Naive thymus-derived CD4-positive, alpha-beta T cell (primary cell): ENCODE measurements around the gene LOXL1. TPM values are rescaled to one million over a fixed set of nuclear protein-coding genes. Genes with fewer than 3 reads are reported as not detected.

ENCODE experiments used
- ATAC-seq: fragments of 150-1000 bp; cut with Tn5 transposase; 2 replicates; pipeline ENCODE4 v1.10.0; 2021; ENCODE audit warnings: mild to moderate bottlenecking, moderate library complexity
- CTCF ChIA-PET: fragments of 350-600 bp; sonication (Branson Sonifier 250); formaldehyde crosslinking; loops from one replicate; lab custom pipeline; 2021; ENCODE audit warnings: antibody characterized with exemption; lab: Charles Lee
- POLR2A ChIA-PET: fragments of 350-600 bp; sonication (Branson Sonifier 250); formaldehyde crosslinking; loops from one replicate; lab custom pipeline; 2021; ENCODE audit warnings: antibody characterized with exemption, inconsistent platforms; lab: Charles Lee
- DNase-seq, 9 donors: peaks; one replicate each; pipeline versions ENCODE4 v3.0.0 to v3.0.0-alpha.2; 2020 to 2022; ENCODE audit warnings: mixed read lengths in 1 of 9
- H3K27ac ChIP-seq: one replicate; pipeline ENCODE4 v1.7.0; 2013; ENCODE audit warnings: mild to moderate bottlenecking, low read depth, low read length, moderate library complexity
- H3K27me3 ChIP-seq, 2 donors: one replicate each; pipeline ENCODE4 v1.7.0; 2013; ENCODE audit warnings: low read length in 2 of 2, mild to moderate bottlenecking in 2 of 2, moderate library complexity in 2 of 2; ENCODE audit not compliant: control insufficient read depth in 2 of 2, insufficient read depth in 2 of 2
- H3K36me3 ChIP-seq, 3 experiments: 1 replicate in 2 of 3; 2 replicates in 1 of 3; pipeline ENCODE4 v1.7.0; 2013; ENCODE audit warnings: low read length in 3 of 3, mild to moderate bottlenecking in 3 of 3, moderate library complexity in 1 of 3; ENCODE audit not compliant: insufficient read depth in 3 of 3, control insufficient read depth in 2 of 3
- H3K4me1 ChIP-seq, 2 donors: one replicate each; pipeline ENCODE4 v1.7.0; 2013; ENCODE audit warnings: low read length in 2 of 2, mild to moderate bottlenecking in 2 of 2, moderate library complexity in 1 of 2; ENCODE audit not compliant: control insufficient read depth in 2 of 2, insufficient read depth in 2 of 2
- H3K4me3 ChIP-seq: 2 replicates; pipeline ENCODE4 v1.7.0; 2013; ENCODE audit warnings: mild to moderate bottlenecking, low read length
- H3K9me3 ChIP-seq, 3 experiments: 1 replicate in 2 of 3; 2 replicates in 1 of 3; pipeline ENCODE4 v1.7.0; 2013; ENCODE audit warnings: low read length in 3 of 3; ENCODE audit not compliant: control insufficient read depth in 2 of 3
- H3K27ac Mint-ChIP-seq, 9 donors: one replicate each; pipeline ENCODE4 v1.8.0; 2020 to 2022; ENCODE audit warnings: mixed read lengths in 9 of 9, mild to moderate bottlenecking in 8 of 9, moderate library complexity in 5 of 9, inconsistent platforms in 2 of 9
- H3K27me3 Mint-ChIP-seq, 5 donors: one replicate each; pipeline ENCODE4 v1.8.0; 2021 to 2022; ENCODE audit warnings: mixed read lengths in 5 of 5, mild to moderate bottlenecking in 1 of 5
- H3K36me3 Mint-ChIP-seq, 5 donors: one replicate each; pipeline ENCODE4 v1.8.0; 2020 to 2022; ENCODE audit warnings: mixed read lengths in 5 of 5, mild to moderate bottlenecking in 3 of 5, inconsistent platforms in 1 of 5
- H3K4me1 Mint-ChIP-seq, 7 donors: one replicate each; pipeline ENCODE4 v1.8.0; 2020 to 2022; ENCODE audit warnings: mixed read lengths in 7 of 7, mild to moderate bottlenecking in 3 of 7, inconsistent platforms in 1 of 7
- H3K4me3 Mint-ChIP-seq, 10 donors: one replicate each; pipeline ENCODE4 v1.8.0; 2020 to 2022; ENCODE audit warnings: mild to moderate bottlenecking in 10 of 10, mixed read lengths in 10 of 10, moderate library complexity in 6 of 10, inconsistent platforms in 2 of 10
- H3K9me3 Mint-ChIP-seq, 11 donors: one replicate each; pipeline ENCODE4 v1.8.0; 2020 to 2022; ENCODE audit warnings: mixed read lengths in 11 of 11, mild to moderate bottlenecking in 4 of 11, inconsistent platforms in 1 of 11, moderate library complexity in 1 of 11
- intact Hi-C, 2 donors: fragments of 100-400 bp; cut with micrococcal nuclease; formaldehyde crosslinking; loops; one replicate each; pipeline ENCODE4 v1.15.1; 2023
- polyA plus RNA-seq, 2 donors: library from polyadenylated mRNA; unstranded; fragments of 300-500 nt; fragmentation: Illumina TruSeq; gene quantifications; one replicate each; pipeline ENCODE4 v1.2.3, GENCODE V29; 2021
- total RNA-seq, 6 experiments: library from RNA in 5 of 6; stranded (reverse) in 5 of 6; gene quantifications; 1 replicate in 5 of 6; 2 replicates in 1 of 6; pipeline ENCODE4 v1.2.3 and lab custom pipeline; 2021 to 2026

Gene LOXL1
- total and polyA plus RNA-seq, 7 experiments from 2014 or later: 0.49 to 2.3 (median 1.3) TPM

DNA sequence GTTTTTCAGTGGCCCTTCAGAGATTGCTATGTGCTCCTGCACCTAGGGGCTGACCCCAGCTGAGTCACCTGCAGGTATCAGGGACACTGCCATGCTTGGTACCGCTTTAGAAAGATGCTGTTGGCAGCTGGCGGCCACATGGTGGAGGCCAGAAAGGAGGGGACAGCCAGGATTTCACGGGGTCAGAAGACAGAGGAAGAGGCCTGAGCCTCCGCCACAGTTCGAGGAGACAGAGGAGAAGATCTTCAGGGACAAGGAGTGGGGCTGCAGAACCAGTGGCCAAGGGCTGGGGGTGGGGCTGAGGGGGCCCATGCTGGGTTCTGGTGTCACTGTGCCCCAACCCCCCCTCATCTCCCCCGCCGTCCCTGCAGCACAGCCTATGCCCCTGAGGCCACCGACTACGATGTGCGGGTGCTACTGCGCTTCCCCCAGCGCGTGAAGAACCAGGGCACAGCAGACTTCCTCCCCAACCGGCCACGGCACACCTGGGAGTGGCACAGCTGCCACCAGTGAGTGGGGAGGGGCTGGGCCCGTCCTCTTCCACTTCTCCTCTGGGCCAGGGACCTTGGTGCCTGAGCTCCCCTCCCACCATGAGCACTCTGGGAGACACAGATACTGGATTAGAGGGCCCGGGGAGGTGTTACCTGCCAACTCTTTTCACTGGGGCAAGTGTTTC, 19.9 kb downstream of the LOXL1 start:
- H3K27ac ChIP-seq: no peak overlapping the region
- peaks cover 0 to 12% (median 0%) of the 10 kb centered on the region in 5 donors for H3K27me3 Mint-ChIP-seq
- peak overlapping the region in 2 of 9 donors; percentile 23 to 65 for H3K27ac Mint-ChIP-seq
- no peaks in the 10 kb centered on the region for H3K36me3 ChIP-seq
- H3K4me3 ChIP-seq: no peak overlapping the region
- H3K4me1 ChIP-seq: peaks cover 14 to 18% of the 10 kb centered on the region in 2 donors
- no peak for ATAC-seq
- CTCF ChIA-PET: no interaction called here
- DNase-seq: no peak
- no peaks in the 10 kb centered on the region for H3K27me3 ChIP-seq
- H3K9me3 ChIP-seq: no peaks in the 10 kb centered on the region
- intact Hi-C loops: no loop called here
- H3K4me1 Mint-ChIP-seq: peaks cover 13 to 20% (median 16%) of the 10 kb centered on the region in 7 donors
- POLR2A ChIA-PET: no interaction called here
- H3K36me3 Mint-ChIP-seq: no peaks in the 10 kb centered on the region
- no peaks in the 10 kb centered on the region for H3K9me3 Mint-ChIP-seq
- no peak overlapping the region for H3K4me3 Mint-ChIP-seq

DNA sequence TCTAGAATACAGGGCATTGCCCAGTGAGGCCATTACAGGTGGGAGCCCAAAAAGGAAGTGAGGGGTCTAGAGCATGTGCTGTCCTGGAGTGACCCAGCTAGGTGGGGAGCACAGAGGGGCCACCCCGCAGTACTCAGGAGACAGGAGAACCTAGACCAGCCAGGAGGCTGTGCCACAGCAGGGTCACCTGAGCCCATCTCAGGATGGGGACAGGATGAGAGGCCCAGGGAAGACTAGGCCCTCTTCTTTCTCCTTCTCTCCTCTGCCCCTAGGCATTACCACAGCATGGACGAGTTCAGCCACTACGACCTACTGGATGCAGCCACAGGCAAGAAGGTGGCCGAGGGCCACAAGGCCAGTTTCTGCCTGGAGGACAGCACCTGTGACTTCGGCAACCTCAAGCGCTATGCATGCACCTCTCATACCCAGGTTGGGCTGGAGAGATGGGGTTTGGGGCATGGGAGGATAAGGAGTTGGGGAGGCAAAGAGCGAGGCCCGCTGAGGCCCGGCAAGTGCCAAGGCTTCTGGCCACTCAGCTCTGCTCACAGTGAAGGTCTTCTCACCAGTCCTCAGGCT, 20.6 kb downstream of the LOXL1 start:
- H3K9me3 Mint-ChIP-seq: no peaks in the 10 kb centered on the region
- peaks cover 0 to 12% (median 0%) of the 10 kb centered on the region in 5 donors for H3K27me3 Mint-ChIP-seq
- peak overlapping the region in 2 of 9 donors; percentile 8 to 23 for H3K27ac Mint-ChIP-seq
- DNase-seq (no peak), ATAC-seq (no peak)
- intact Hi-C loops: no loop called here
- H3K4me3 Mint-ChIP-seq: no peak overlapping the region
- Histone ChIP-seq H3K27ac (no peak overlapping the region), H3K4me3 (no peak overlapping the region), H3K4me1 (peaks cover 8 to 15% of the 10 kb centered on the region in 2 donors), H3K9me3 (no peaks in the 10 kb centered on the region), H3K27me3 (no peaks in the 10 kb centered on the region), H3K36me3 (no peaks in the 10 kb centered on the region)
- CTCF ChIA-PET: interaction anchor here (0.6 kb wide), 1 partner anchor 19 kb away, joined by 3 read pairs; no protein-coding TSS in a partner anchor
- POLR2A ChIA-PET: no interaction called here
- no peaks in the 10 kb centered on the region for H3K36me3 Mint-ChIP-seq
- H3K4me1 Mint-ChIP-seq: peaks cover 11 to 16% (median 13%) of the 10 kb centered on the region in 7 donors

DNA sequence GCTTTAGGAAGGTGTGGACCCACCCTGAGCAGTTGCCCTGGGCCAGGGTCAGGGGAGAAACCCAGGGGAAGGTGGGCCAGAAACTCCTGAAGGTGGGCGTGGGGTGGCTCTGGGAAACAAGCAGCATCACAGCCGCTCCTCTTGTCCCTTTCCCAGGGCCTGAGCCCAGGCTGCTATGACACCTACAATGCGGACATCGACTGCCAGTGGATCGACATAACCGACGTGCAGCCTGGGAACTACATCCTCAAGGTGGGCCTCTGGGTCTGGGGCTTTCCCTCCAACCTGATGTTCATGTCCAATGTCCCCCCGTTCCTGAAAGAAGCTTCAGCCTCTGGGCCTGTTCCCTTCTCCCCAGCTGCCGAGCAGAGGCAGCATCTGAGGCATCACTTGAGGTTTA, 21.4 kb downstream of the LOXL1 start:
- Mint-ChIP-seq H3K27ac (no peak overlapping the region), H3K4me1 (peaks cover 4 to 12% (median 8%) of the 10 kb centered on the region in 7 donors), H3K4me3 (no peak overlapping the region), H3K36me3 (no peaks in the 10 kb centered on the region), H3K9me3 (no peaks in the 10 kb centered on the region), H3K27me3 (peaks cover 0 to 9% (median 0%) of the 10 kb centered on the region in 5 donors)
- Histone ChIP-seq H3K36me3 (no peaks in the 10 kb centered on the region), H3K4me1 (peaks cover under 1 to 7% of the 10 kb centered on the region in 2 donors), H3K4me3 (no peak overlapping the region), H3K27me3 (no peaks in the 10 kb centered on the region), H3K27ac (no peak overlapping the region), H3K9me3 (no peaks in the 10 kb centered on the region)
- intact Hi-C loops: no loop called here
- ChIA-PET CTCF (interaction anchor here (1.1 to 1.4 kb wide), 2 partner anchors 12 to 13 kb away, joined by 4 to 7 read pairs; no protein-coding TSS in a partner anchor), POLR2A (interaction anchor here (0.6 kb wide), 2 partner anchors 13 to 18 kb away, joined by 3 to 4 read pairs; no protein-coding TSS in a partner anchor)
- ATAC-seq: no peak
- DNase-seq: no peak

DNA sequence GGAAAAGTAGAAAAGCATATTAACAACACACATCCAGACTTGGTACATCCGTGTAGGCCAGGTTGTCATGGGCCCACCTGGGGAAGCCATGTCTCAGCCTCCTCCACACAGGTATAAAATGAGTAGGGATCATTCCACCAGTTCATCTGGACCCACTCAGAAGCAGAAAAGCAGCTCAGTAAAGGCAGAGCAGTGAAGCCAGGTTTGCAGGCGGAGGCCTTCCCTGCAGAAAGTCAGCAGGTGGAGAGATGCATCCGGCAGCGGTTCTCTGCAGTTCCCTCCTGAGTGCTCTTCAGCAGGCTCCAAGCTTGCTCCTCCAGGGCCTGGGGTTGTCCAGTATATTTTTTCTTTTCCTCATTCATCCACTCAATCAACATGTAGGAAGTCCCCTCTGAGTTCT, 22.1 kb downstream of the LOXL1 start:
- DNase-seq: no peak
- H3K36me3 Mint-ChIP-seq: no peaks in the 10 kb centered on the region
- POLR2A ChIA-PET: interaction anchor here (0.6 to 1.4 kb wide), 4 partner anchors 17 to 568 kb away, joined by 3 to 8 read pairs (median 3); no protein-coding TSS in a partner anchor

DNA sequence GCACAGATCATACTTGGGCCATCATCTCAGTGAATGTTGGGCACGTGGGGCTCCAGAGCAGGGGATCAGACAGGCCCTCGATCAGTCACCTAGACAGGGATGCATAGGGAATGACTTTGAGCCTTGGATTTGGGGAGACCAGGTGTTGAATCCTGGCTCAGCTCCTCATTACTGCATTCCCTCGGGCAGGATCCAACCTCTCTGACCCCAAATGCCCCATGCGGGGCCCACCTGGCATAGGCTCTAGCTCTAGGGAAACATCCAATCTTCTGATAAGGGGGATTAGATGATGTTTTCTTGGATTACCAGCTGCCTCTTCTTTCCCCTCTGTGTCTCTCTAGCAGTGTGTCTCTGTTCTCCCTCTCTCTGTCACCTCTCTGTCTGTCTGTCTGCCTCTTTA, 22.7 kb downstream of the LOXL1 start:
- no peak for ATAC-seq
- Histone ChIP-seq H3K27me3 (no peaks in the 10 kb centered on the region), H3K36me3 (no peaks in the 10 kb centered on the region), H3K4me1 (peaks cover 0 to 6% of the 10 kb centered on the region in 2 donors), H3K4me3 (no peak overlapping the region), H3K27ac (no peak overlapping the region), H3K9me3 (no peaks in the 10 kb centered on the region)
- Mint-ChIP-seq H3K27ac (peak overlapping the region in 1 of 9 donors; percentile 39), H3K9me3 (no peaks in the 10 kb centered on the region), H3K27me3 (peaks cover 0 to 5% (median 0%) of the 10 kb centered on the region in 5 donors), H3K36me3 (no peaks in the 10 kb centered on the region), H3K4me1 (peaks cover 4 to 12% (median 7%) of the 10 kb centered on the region in 7 donors), H3K4me3 (no peak overlapping the region)
- intact Hi-C loops: no loop called here
- ChIA-PET POLR2A (interaction anchor here (0.6 to 1.4 kb wide), 2 partner anchors 17 to 59 kb away, joined by 3 to 8 read pairs; no protein-coding TSS in a partner anchor), CTCF (interaction anchor here (0.6 to 4.0 kb wide), 7 partner anchors 11 to 24 kb away, joined by 3 to 68 read pairs (median 3); no protein-coding TSS in a partner anchor)
- DNase-seq: no peak

More for the DNA sequence above, 22.1 kb downstream of the LOXL1 start:
- no peaks in the 10 kb centered on the region for H3K9me3 Mint-ChIP-seq
- no peaks in the 10 kb centered on the region for H3K36me3 ChIP-seq
- intact Hi-C loops: no loop called here
- no peak for ATAC-seq
- no peak overlapping the region for H3K27ac Mint-ChIP-seq
- no peak overlapping the region for H3K27ac ChIP-seq
- CTCF ChIA-PET: interaction anchor here (0.5 to 4.0 kb wide), 8 partner anchors 11 to 288 kb away, joined by 3 to 68 read pairs (median 4); partner anchors contain the start of gene CCDC33
- H3K27me3 ChIP-seq: no peaks in the 10 kb centered on the region
- H3K4me3 Mint-ChIP-seq: no peak overlapping the region
- H3K27me3 Mint-ChIP-seq: peaks cover 0 to 5% (median 0%) of the 10 kb centered on the region in 5 donors
- H3K4me1 ChIP-seq: peaks cover 0 to 6% of the 10 kb centered on the region in 2 donors
- no peaks in the 10 kb centered on the region for H3K9me3 ChIP-seq
- peaks cover 4 to 12% (median 7%) of the 10 kb centered on the region in 7 donors for H3K4me1 Mint-ChIP-seq
- H3K4me3 ChIP-seq: no peak overlapping the region

DNA sequence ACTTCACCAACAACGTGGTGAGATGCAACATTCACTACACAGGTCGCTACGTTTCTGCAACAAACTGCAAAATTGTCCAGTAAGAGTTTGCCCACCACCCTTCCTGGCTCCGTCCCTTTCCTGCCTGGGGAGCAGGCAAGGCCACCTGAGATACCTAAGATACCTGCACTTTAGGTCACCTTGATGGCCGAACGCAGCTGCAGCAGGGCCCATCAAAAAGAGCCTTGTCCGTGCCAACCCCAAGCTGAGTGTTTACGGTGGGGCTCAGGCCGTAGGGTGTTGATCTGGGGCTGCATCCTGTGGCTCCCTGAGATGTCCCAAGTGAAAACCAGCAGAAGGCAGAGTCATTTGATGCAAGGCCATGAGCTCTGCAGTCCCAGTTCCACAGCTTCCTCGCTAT, 23.2 kb downstream of the LOXL1 start:
- no peaks in the 10 kb centered on the region for H3K36me3 Mint-ChIP-seq
- Histone ChIP-seq H3K27me3 (no peaks in the 10 kb centered on the region), H3K9me3 (no peaks in the 10 kb centered on the region), H3K4me1 (peaks cover 0 to 6% of the 10 kb centered on the region in 2 donors), H3K4me3 (no peak overlapping the region), H3K27ac (no peak overlapping the region), H3K36me3 (no peaks in the 10 kb centered on the region)
- no peak for DNase-seq
- no peak overlapping the region for H3K4me3 Mint-ChIP-seq
- CTCF ChIA-PET: interaction anchor here (0.7 to 4.0 kb wide), 6 partner anchors 9 to 1431 kb away, joined by 3 to 68 read pairs (median 4); no protein-coding TSS in a partner anchor
- H3K27ac Mint-ChIP-seq: no peak overlapping the region
- ATAC-seq: no peak
- intact Hi-C loops: no loop called here
- POLR2A ChIA-PET: interaction anchor here (1.4 kb wide), 1 partner anchor 16 kb away, joined by 8 read pairs; no protein-coding TSS in a partner anchor
- no peaks in the 10 kb centered on the region for H3K9me3 Mint-ChIP-seq
- H3K4me1 Mint-ChIP-seq: peaks cover 4 to 12% (median 7%) of the 10 kb centered on the region in 7 donors
- peaks cover 0 to 5% (median 0%) of the 10 kb centered on the region in 5 donors for H3K27me3 Mint-ChIP-seq
